HEK293T (cell line): Measurements from ENCODE around the gene MICAL2.

ENCODE experiments used
- BHLHE40 ChIP-seq: fragments of 450-650 bp; IDR thresholded peaks from 2 replicates; pipeline ENCODE4 v1.6.1; 2016; ENCODE audit warnings: mild to moderate bottlenecking, moderate library complexity, borderline replicate concordance
- ELF4 ChIP-seq: fragments of 450-650 bp; IDR thresholded peaks from 2 replicates; pipeline ENCODE4 v1.6.1; 2017; ENCODE audit warnings: antibody characterized with exemption
- FOXM1 ChIP-seq: fragments of 450-650 bp; IDR thresholded peaks from 2 replicates; pipeline ENCODE4 v1.6.1; 2017; ENCODE audit warnings: mild to moderate bottlenecking, borderline replicate concordance

- no peak for TF ChIP-seq BHLHE40
- TF ChIP-seq FOXM1 = no peak
- no peak for TF ChIP-seq ELF4
These were observed 150.5 kb downstream of the MICAL2 start for GRCh38 chr11:12260731-12261521.
